Measurements from ENCODE around the gene CDYL.

DNA sequence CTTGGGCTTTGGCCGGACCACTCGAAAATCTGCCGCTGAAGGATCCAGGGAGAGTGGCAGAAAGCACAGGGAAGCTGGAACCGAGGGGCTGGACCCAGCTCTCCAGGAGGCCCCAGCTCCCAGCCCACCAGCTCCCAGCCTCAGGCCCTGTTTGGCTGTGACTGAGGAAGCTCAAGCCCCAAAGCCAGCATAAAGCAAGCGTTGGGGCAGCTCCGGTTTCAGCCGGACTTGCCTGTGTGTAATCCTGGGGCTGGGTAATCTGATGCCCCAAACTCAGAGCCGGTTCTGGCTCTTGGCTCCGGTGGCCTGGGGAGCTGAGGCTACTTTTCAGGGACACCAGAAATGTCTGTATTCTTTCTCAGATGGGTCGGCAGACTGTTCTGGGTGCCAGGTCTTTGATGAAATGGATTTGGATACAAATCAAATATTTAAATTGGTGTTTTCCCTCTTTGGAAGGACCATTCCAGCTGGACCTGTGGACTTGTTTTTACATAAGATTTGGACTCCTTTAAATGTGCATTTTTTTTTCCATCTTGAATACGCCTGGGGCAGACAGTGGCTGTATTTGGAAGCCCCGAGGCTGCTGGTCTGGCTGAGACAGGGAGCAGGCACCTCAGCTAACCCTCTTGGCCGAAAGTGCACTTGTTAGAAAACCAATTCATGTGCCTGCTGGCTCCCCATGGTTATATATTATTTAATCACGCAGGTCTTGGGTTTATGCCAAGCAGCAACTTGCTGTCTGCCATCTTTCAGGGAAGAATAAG, 198.0 kb downstream of the CDYL start:
- TF ChIP-seq, protein P1, sequence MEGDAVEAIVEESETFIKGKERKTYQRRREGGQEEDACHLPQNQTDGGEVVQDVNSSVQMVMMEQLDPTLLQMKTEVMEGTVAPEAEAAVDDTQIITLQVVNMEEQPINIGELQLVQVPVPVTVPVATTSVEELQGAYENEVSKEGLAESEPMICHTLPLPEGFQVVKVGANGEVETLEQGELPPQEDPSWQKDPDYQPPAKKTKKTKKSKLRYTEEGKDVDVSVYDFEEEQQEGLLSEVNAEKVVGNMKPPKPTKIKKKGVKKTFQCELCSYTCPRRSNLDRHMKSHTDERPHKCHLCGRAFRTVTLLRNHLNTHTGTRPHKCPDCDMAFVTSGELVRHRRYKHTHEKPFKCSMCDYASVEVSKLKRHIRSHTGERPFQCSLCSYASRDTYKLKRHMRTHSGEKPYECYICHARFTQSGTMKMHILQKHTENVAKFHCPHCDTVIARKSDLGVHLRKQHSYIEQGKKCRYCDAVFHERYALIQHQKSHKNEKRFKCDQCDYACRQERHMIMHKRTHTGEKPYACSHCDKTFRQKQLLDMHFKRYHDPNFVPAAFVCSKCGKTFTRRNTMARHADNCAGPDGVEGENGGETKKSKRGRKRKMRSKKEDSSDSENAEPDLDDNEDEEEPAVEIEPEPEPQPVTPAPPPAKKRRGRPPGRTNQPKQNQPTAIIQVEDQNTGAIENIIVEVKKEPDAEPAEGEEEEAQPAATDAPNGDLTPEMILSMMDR (IDR thresholded peaks at IDR 0.05) = no peak
- TF ChIP-seq, protein P2, sequence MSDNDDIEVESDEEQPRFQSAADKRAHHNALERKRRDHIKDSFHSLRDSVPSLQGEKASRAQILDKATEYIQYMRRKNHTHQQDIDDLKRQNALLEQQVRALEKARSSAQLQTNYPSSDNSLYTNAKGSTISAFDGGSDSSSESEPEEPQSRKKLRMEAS (IDR thresholded peaks at IDR 0.05; ENCODE audit: low read depth) = no peak
- TF ChIP-seq, protein P3, sequence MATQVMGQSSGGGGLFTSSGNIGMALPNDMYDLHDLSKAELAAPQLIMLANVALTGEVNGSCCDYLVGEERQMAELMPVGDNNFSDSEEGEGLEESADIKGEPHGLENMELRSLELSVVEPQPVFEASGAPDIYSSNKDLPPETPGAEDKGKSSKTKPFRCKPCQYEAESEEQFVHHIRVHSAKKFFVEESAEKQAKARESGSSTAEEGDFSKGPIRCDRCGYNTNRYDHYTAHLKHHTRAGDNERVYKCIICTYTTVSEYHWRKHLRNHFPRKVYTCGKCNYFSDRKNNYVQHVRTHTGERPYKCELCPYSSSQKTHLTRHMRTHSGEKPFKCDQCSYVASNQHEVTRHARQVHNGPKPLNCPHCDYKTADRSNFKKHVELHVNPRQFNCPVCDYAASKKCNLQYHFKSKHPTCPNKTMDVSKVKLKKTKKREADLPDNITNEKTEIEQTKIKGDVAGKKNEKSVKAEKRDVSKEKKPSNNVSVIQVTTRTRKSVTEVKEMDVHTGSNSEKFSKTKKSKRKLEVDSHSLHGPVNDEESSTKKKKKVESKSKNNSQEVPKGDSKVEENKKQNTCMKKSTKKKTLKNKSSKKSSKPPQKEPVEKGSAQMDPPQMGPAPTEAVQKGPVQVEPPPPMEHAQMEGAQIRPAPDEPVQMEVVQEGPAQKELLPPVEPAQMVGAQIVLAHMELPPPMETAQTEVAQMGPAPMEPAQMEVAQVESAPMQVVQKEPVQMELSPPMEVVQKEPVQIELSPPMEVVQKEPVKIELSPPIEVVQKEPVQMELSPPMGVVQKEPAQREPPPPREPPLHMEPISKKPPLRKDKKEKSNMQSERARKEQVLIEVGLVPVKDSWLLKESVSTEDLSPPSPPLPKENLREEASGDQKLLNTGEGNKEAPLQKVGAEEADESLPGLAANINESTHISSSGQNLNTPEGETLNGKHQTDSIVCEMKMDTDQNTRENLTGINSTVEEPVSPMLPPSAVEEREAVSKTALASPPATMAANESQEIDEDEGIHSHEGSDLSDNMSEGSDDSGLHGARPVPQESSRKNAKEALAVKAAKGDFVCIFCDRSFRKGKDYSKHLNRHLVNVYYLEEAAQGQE (IDR thresholded peaks at IDR 0.05; ENCODE audit: low read depth, low read length) = no peak
- TF ChIP-seq TEAD4 (IDR thresholded peaks at IDR 0.05; ENCODE audit: borderline replicate concordance, insufficient read depth) = no peak
- no peak for TF ChIP-seq YY1 (IDR thresholded peaks at IDR 0.05; ENCODE audit: low read depth)
- no peak for TF ChIP-seq TCF12 (IDR thresholded peaks at IDR 0.05)
- no peak for TF ChIP-seq FOXM1 (IDR thresholded peaks at IDR 0.05; ENCODE audit: low read depth)
- TF ChIP-seq POLR2AphosphoS5 (IDR thresholded peaks at IDR 0.05; ENCODE audit: low read depth, low read length) = no peak
- no peak for TF ChIP-seq EZH2phosphoT487 (IDR thresholded peaks at IDR 0.05; ENCODE audit: borderline replicate concordance, low read depth)
